Kidney tubule cell (primary cell): ENCODE measurements around the gene NUTM2D.
"Not testable (repeated sequence)": the region's sequence is repeated elsewhere in the genome, so short reads cannot be mapped to it uniquely, and the experiment has no call there.

Experiments
- DNase-seq: peaks from one replicate; pipeline ENCODE4 v3.0.0-alpha.2; 2018; ENCODE audit warnings: low spot score

The NUTM2D gene

DNA sequence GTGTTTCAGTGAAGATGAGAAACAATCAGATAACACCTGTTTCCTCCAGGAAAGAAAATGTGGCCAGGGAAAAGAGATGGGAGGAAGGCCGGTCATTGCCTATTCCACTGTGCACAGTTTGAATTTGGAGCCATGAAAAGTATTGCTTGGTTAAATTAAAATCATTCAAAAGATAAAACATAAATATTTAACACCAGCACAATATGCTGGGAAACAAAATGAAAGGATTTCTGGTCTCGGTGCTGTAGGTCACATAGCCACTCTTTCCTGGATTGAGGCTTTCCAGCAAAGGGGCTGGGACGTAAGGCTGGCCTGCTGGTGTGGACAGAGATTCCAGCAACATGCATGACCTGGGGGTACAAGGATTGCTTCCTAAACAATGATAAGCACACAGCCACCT, at the start of gene NUTM2D:
Gene NUTM2D, plus strand, starts transcription at position 301 of the 400 bp plus-strand sequence. CDS start 522 bp downstream, outside the sequence.
- not testable (repeated sequence) for DNase-seq

- DNase-seq = not testable (repeated sequence)
Observed at GRCh38 chr10:87308702-87309101, 48.8 kb upstream of the NUTM2D start.

DNA sequence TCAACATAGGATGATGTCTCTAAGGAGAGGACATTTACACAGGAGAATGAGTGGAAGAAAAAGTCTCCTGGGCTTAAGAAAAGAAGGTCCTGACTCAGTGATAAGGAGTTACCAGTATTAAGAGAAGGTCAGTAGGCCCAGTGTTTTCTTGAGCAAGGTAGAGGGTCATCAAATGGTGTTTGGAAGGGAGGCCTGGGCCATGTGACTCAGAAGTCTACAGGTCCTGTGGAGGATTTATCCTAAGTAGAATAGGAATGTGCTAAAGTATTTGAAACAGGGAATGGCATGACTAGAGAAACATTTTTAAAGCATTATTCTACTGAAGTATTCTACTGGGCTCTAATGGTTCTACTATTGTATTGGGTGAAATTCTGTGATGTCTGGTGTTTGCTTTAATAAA, 47.9 kb upstream of the NUTM2D start:
- DNase-seq = not testable (repeated sequence)

DNA sequence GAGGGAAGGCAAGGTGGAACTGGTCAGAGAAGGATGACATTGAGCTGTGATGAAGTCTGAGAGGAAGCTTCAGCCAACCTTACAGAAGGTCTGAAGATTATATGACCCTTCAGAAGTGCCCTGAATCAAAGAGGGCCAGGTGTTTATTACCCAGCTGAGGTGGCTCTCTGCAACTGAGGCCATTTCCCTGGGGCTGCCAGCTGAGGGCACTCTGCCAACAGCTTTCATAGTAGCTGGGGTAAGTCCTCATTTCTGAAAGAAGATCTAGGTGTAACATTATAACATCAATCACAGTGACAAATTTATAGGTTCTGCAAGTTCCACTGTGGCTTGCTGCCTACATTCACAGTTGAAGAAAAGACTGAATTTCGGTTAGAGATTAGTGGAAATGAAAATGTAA, 46.0 kb upstream of the NUTM2D start:
- DNase-seq = not testable (repeated sequence)

- DNase-seq = not testable (repeated sequence)
Observed at GRCh38 chr10:87313649-87314359, 43.7 kb upstream of the NUTM2D start.

DNA sequence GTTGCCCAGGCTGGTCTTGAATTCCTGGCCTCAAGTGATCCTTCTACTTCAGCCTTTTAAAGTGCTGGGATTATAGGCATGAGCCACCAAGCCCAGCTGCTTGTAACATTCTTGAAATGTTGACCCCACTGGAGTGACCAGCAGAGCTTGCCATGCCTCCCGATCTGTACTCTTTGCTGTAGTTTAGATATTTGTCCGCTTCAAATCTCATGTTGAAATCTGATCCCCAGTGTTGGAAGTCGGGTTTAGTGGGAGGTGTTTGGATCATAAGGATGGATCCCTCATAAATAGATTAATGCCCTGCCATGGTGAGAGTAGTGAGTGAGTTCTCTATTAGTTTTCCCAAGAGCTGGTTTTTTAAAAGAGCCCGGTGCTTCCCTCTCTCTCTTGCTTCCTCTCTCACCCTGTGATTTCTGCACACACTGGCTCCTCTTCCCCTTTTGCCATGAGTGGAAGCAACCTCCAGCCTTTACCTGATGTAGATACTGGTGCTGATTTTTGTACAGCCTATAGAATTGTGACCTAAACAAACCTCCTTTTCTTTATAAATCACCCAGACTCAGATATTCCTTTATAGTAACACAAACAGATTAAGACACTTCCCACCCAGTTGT, 43.1 kb upstream of the NUTM2D start:
- not testable (repeated sequence) for DNase-seq

GRCh38 chr10:87321505-87321904, 36.0 kb upstream of the NUTM2D start:
- not testable (repeated sequence) for DNase-seq

- not testable (repeated sequence) for DNase-seq
Observed at GRCh38 chr10:87324559-87324958, 33.0 kb upstream of the NUTM2D start.

DNA sequence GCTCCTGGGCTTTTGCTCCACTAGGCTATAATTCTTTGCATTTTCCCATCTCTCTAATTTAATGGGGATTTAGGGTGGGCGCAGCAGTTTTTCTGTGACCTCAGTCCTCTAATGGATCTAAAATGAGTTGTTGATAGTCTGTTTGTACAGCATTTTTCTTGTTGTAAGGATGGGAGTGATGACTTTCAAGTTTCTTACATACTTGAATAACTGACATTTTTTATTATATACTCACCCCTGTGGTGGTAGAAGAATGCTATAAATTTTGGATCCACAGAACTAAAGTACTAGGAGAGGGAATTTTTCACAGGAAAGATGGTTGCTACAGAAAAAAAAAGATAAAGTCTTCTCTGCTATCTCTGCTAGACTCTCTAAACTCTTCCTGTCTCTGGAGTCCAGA, 29.6 kb upstream of the NUTM2D start:
- peak; percentile 4 for DNase-seq

DNA sequence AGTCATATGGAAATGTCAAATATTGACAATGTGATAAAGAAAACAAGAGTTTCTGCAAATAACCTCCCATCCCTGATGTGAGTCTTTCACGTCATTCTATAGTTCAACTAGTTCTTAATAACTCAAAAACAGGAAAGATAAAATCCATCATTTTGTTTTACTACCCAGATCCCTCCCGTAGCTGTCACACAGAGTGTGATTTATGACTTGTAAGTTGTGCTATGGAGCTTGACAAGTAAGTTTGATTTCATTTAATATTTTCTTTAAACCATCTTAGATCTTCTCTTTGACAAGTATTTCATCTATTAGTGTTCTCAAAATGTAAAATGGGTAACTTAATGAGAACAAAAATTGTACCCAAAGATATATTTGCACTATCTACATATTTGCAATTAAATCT, 28.4 kb upstream of the NUTM2D start:
- DNase-seq = not testable (repeated sequence)

- not testable (repeated sequence) for DNase-seq
Observed at GRCh38 chr10:87332687-87333086, 24.9 kb upstream of the NUTM2D start.

- peak; percentile 9 for DNase-seq
Observed at GRCh38 chr10:87340411-87340810, 17.1 kb upstream of the NUTM2D start.

- not testable (repeated sequence) for DNase-seq
Observed at GRCh38 chr10:87341546-87342142, 15.9 kb upstream of the NUTM2D start.

DNA sequence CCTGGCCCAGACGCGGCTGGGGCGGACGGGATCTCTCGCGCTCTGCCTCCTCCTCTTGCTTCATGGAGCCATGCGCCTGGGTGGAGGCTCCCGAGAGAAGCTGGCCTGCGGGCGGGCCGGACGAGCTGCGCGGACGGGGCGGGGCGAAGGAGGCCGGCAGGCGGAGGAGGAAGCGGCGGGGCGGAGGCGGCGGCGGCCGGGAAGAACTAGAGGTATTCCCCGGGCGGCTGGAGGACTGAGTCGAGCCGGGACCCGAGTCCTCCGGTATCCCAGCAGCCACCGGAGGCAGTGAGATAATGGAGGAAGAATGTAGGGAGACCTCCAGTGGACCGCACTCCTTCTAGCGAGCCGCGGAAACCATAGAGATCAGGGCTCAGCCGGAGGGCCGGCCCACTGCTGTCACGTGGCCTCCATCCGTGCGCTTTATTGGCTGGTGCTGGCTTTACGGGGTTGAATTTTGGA, 15.3 kb upstream of the NUTM2D start:
- peak; percentile 90 for DNase-seq

GRCh38 chr10:87342711-87343258, 14.8 kb upstream of the NUTM2D start:
- peak; percentile 77 for DNase-seq

DNA sequence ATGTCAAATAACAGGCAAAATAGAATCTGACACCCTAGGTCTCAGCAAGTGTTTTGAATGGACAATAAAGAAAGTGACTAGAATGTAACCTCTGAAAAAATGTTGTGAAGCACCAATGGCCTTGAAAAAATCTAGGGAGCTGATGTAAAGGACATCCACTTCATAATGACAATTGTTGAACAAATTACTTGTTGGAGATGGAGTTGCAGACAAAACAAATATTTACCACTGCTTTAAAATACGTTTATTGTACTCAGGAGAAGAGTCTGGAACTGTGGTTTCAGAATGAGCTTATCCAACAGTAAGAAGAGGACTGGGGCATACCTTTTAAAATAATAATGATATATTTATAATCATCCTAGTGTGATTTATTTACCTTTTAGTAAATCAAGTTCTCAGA, 11.8 kb upstream of the NUTM2D start:
- DNase-seq = not testable (repeated sequence)

DNA sequence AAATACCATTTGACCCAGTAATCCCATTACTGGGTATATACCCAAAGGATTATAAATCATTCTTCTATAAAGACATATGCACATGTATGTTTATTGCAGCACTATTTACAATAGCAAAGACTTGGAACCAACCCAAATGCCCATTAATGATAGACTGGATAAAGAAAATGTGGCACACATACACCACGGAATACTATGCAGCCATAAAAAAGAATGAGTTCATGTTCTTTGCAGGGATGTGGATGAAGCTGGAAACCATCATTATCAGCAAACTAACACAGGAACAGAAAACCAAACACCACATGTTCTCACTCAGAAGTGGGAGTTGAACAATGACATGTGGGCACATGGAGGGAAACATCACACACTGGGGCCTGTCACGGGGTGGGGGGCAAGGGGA, 7.4 kb upstream of the NUTM2D start:
- DNase-seq = not testable (repeated sequence)

- not testable (repeated sequence) for DNase-seq
Observed at GRCh38 chr10:87352825-87353224, 4.7 kb upstream of the NUTM2D start.

DNA sequence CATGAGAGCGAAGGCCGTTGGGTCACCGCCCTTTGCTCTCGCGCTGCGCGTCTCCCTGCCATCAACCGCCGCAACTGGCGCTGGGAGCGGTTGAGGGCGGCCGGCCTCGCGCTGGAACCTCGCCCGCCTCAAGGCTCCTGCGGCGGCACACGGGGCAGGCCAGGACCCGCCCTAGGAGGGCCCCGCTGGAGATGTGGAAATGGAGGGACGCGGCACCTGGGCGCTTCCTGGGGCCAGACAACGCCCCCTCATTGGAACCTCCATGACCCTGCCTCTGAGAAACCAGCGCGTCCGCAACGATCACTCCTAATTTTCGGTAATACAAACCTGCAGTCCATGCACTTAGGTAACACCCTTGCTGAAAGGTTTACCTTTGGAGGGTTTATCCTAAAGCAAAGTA, 2.4 kb upstream of the NUTM2D start:
- DNase-seq = not testable (repeated sequence)

- DNase-seq = not testable (repeated sequence)
Observed at GRCh38 chr10:87358159-87358558, 615 bp downstream of the NUTM2D start.

DNA sequence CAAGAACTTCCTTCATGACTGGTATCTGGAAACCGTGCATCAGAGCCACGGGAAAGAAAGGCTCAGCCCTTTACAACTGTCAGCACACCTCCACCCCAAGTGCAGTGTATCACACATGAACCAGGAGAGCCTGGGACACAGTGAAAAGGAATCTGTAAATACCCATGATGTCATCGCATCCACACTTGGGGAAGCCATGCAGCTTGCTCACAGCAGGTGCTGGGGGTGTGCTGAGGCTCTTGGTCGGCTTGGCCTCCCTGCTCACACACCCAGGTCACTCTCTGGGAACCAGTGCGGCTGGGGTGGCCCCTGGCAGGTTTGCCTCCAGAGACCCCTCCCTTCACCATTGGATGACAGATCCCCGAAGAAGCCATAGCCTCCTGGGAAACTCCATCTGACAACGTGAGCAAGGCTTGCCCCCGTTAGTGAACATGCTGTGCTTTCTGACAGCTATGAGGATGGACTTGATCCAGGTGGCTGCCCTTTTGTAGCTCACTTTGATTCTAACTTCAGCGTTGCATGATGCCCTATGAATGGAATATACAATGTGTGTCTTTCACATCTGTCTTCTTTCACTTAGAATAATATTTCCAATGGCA, 12.1 kb downstream of the NUTM2D start:
- not testable (repeated sequence) for DNase-seq

DNA sequence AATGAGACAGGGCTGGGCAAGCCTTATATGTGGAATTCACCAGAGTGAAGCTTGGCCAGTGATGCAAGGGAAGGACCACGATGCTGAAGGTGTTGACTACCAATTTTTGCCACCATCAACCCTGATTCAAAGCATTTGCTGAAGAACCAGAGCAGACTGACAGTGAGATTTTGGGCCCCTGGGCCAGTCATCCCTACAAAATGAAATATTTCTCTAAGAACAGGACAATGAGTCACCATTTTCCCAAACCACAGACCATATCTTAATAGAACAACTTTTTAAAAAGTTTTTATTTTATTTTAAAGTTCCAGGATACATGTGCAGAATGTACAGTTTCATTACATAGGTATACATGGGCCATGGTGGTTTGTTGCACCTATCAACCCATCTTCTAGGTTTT, 16.5 kb downstream of the NUTM2D start:
- DNase-seq = not testable (repeated sequence)
